Measurements from ENCODE around the gene TRIM38.
A peak's percentile ranks its signal among the peaks of the same experiment; 100 is the strongest.

TRIM38 gene

DNA sequence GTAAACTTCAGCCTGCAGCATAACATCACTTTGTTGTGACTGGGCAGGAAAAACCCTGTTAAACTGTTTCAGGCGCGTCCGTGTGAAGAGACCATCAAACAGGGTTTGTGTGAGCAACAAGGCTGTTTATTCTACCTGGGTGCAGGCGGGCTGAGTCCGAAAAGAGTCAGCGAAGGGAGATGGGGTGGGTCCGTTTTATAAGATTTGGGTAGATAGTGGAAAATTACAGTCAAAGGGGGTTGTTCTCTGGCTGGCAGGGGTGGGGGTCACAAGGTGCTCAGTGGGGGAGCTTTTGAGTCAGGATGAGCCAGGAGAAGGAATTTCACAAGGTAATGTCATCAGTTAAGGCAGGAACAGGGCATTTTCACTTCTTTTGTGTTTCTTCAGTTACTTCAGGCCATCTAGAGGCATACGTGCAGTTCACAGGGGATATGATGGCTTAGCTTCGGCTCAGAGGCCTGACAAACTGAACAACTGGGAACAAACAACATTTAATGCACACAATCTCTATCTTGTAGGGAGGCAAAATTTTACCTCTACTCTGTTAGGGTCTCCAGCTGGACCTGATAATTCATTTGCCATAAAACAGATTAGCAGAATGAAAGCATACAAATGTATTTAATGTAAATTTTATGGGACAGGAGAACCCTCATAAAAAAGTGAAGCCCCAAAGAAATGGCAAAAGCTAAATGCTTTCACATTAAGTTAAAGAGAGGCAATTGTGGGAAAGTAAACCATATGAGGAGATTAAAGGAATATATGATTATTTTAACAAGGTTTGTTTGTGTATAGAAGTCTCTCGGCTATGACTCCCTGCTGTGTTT is 66.4 kb downstream of the TRIM38 start:
- DNase-seq, result no peak

DNA sequence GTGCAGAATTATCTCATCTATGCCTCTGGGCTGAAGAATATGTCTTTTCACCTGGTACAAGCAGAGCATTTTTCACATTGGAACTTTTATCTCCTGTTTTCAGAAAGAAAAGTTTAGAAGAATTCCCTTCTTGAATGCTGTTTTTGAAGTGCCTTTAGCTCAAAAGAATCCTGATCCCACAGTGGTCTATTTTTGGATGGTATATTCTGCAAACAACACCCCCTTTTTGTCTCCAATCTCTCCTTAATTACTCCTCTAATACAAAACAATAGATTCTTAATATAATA is 66.9 kb downstream of the TRIM38 start:
- no peak for DNase-seq

DNA sequence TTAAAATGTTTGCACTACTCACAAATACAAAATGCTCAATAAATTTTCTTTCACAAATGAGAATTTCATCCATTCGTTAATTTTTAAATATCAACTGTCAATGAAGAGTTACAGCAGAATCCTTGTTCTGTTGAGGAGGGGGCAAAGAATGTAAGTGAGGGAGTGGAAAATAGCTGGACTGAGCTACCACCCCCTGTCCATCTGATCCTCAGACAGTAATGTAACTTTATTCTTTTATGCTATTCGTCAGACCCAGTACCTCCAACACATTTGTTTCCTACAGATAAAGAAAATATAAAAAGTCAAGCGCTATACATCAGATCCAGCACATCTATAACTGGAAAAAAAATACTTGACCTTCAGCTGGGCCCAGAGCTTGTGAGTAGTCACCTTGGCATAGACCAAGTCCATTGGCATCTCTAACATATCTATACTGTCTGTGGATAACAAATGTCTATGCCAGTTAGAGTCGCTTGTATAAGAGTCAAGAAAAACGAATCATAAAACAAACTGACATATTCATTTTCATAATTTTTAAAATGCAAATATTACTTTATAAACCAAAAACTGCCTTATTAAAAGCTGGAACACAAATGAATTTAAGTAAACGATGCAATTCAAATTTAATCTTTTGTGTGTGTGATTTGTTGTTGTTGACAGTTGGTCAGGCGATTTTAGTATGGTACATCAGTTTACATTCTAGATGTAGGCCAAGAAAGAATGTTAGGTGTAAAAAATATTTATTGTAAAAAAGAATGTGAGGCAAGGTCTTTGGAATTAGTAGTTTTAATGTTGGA is 67.5 kb downstream of the TRIM38 start:
- no peak for DNase-seq

DNA sequence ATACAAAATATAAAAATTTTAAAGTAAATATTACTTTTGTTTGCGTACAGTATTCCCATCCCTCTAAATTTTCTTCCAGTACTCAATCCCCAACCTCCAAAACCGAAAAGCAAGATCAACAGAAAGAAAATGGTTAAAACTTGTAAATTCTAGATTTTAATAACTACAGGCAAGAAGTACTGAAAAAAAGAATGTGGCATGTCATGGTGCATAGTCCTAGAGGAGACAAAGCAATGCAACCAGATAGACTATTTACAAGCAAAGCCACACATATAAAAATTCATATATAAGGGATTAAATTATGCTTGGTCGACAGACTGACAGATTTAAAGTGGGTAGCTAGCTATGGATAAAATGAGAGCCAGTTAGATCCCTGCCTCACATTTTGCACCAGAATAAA is 68.1 kb downstream of the TRIM38 start:
- peak in 1 of 5 experiments; percentile 62 for DNase-seq

DNA sequence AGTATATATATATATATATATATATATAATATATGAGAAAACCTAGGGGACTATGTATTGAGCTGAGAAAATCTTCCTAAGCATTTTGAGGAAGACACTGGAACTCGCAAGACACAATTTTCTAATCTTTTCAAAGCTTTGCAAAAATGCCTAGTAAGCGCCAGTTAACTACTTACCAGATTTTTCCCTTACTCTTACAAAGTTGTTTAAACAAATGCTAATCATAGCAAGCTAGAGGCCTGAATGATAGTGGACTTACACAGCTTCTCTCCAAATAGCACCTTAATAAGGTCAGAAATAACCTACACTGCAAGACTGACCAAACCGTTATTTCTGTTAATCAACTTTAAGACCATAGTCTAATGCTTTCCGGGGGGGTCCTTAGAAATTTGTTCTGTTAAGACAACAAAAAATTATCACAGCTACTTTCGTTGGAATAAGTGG is 68.6 kb downstream of the TRIM38 start:
- peak in 1 of 5 experiments; percentile 58 for DNase-seq

DNA sequence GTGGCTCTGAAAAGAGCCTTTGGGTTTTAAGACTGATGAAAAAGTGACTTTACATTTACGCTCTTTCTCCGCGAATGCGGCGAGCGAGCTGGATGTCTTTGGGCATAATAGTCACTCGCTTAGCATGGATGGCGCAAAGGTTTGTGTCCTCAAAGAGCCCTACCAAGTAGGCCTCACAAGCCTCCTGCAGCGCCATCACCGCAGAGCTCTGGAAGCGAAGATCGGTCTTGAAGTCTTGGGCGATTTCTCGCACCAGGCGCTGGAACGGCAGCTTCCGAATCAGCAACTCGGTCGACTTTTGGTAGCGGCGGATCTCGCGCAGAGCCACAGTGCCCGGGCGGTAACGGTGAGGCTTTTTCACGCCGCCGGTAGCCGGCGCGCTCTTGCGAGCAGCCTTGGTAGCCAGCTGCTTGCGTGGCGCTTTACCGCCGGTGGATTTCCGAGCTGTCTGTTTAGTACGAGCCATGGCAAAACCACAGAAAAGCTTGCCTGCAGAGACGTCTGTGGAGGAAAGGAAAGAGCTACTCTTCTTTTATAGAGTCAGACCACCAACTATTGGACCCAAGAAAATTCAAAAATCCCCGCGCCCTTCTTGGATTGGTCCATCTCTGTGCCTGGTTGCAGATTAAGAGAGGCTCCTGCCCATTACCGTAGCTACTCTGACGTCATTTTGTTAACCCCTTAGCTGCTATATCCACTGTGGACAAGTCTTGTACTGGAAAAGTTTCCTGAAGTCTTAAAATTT is 69.2 kb downstream of the TRIM38 start:
- peak in 4 of 5 experiments; percentile 43 to 98 (median 79) for DNase-seq

DNA sequence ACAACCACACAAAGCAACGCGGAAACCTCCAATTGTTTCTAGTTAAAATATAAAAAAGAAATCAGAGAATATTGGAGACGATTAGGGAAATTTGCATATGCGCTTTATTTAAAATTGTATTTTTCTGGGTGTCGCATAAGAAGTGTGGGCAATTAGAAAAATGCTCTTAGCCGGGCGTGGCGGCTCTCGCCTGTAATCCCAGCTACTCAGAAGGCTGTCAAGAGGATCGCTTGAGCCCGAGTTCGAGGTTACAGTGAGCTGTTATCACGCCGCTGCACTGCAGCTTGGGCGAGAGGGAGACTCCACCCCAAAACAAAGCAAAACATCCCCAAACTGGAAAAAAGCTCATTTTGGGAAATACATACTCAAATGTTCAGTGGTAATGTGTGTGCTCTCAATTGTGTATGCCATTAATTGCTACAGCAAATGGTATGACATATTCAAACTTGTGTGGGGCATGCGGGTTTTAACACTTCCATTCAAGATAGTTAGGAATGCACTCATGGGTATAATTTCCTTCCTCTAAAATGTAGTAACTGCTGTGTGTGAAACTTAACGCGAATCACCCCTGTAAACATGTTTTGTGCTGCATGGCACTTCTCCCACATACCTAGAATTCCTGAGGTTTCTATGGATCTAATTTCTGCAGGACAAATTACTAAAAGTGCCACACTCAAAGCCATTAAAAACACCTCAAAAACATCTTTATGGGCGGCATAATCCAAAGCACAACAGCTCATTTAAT is 69.9 kb downstream of the TRIM38 start:
- DNase-seq, result peak in 2 of 5 experiments; percentile 27 to 77

DNA sequence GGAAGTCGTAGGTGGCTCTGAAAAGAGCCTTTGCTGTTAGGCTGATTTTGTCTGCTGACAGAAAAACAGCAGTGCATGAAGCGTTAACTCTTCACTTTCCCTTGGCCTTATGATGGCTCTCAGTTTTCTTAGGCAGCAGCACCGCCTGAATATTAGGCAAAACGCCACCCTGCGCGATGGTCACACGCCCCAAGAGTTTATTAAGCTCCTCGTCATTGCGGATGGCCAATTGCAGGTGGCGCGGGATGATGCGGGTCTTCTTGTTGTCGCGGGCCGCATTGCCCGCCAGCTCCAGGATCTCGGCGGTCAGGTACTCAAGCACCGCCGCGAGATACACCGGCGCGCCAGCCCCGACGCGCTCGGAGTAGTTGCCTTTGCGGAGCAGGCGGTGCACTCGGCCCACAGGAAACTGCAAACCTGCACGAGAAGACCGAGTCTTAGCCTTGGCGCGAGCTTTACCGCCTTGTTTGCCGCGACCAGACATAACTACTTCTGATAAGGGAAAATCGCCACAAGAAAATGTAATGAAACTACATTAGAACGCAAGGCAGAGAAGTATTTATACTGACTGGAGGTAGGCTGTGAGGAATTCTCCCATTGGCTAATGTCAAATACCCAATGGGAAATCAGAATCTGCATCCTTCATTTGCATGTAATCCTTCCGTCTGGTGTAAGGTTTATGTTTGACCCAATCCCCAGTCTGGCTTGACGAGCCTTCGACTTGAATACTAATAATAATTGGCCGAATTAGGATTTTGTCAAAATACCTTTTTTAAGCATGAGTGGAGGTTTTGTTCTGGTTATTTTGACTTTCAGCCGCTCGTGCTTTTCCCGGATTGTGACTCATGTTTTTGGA is 70.7 kb downstream of the TRIM38 start:
- peak in 3 of 5 experiments; percentile 43 to 96 (median 68) for DNase-seq

DNA sequence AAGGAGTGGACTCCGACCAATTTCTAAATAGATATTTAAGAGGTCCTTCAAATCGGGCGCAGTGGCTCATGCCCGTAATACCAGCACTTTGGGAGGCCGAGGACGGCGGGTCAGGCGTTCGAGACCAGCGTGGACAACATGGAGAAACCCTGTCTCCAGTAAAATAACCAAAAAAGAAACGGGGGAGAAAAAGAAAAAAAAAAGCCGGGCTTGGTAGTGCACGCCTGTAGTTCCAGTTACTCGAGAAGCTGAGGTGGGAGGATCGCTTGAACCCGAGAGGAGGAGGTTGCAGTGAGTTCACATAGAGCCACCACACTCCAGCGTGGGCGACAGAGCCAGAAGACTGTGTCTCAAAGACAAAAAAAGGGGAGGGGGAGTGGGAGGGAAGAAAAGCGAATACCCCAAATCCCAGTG is 71.3 kb downstream of the TRIM38 start:
- peak in 1 of 5 experiments; percentile 83 for DNase-seq

DNA sequence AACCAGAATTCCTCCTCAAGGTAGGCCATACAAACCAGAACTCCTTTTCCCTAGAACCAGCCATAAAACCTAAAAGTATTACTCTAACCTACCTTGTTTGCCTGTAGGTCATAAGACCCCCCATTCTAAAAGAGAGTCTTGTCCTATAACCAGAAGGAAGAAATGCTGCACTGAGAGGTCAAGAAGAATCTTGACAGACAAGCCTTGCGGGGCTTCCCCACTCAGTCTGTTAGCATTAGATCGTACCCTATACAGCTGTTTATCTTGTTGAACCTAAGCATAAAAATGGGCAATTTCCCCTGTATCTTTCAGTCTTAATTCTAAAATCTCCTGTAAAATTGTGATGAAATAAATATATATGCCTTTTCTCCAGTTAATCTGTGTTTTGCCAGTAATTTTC is 72.3 kb downstream of the TRIM38 start:
- DNase-seq, result no peak
